ENCODE measurements around the gene ARHGEF39. TPM values are rescaled to one million over a fixed set of nuclear protein-coding genes. Genes with fewer than 3 reads are reported as not detected.

ARHGEF39 gene
- total and polyA plus RNA-seq, 10 of the 15 experiments (the other 5 are each of a cell fraction or from before 2014, with no cell fraction given) = 2.0 to 28.9 (median 13.2) TPM

GRCh38 chr9:35650341-35651158, 14.4 kb downstream of the ARHGEF39 start, which contains the start of gene SIT1:
Gene SIT1 (minus strand): TSS chr9:35650931. CDS start chr9:35650853, 78 bp downstream.
- Histone ChIP-seq H3K4me3 (peak within 1 kb of the TSS; percentile 100), H3K4me2 (ENCODE audit: control insufficient read depth, insufficient read depth) (peak within 1 kb of the TSS; percentile 93), H3K9ac (ENCODE audit: control insufficient read depth, insufficient read depth, low read length) (peak within 1 kb of the TSS; percentile 89), H4K20me1 (ENCODE audit: control insufficient read depth, insufficient read depth) (no peaks in the 10 kb centered on the region), H3K79me2 (ENCODE audit: control insufficient read depth, insufficient read depth, low read length) (peaks cover 20% of the 10 kb centered on the region), H2AFZ (ENCODE audit: control insufficient read depth, low read depth, low read length) (peak within 1 kb of the TSS; percentile 77), H3K27me3 (replicated peaks in 1 of 2; ENCODE audit: control insufficient read depth in 2 of 2, insufficient read depth in 2 of 2, low read length in 1 of 2) (no peaks in the 10 kb centered on the region), H3K27ac (ENCODE audit: control insufficient read depth, insufficient read depth) (peak within 1 kb of the TSS; percentile 93), H3K4me1 (ENCODE audit: control insufficient read depth, insufficient read depth, low read length) (peaks cover 31% of the 10 kb centered on the region), H3K9me3 (replicated peaks; ENCODE audit: control insufficient read depth, insufficient read depth, low read length) (no peaks in the 10 kb centered on the region), H3K36me3 (ENCODE audit: control insufficient read depth in 2 of 2, insufficient read depth in 2 of 2, low read length in 1 of 2) (no peaks in the 10 kb centered on the region)
- POLR2A ChIA-PET = interaction anchor here (0.6 to 11.1 kb wide), 7 partner anchors 10 to 306 kb away, joined by 3 to 163 read pairs (median 7); partner anchors contain the start of genes ARHGEF39, CCDC107, CD72 and CREB3
- ATAC-seq (peak; percentile 19), FAIRE-seq (no peak), DNase-seq (ENCODE audit: low read depth, low spot score) (no peak)
- intact Hi-C loops (cut with micrococcal nuclease; ENCODE audit: unreplicated experiment) = loop anchor here (10.0 kb wide), 1 partner anchor 174 kb away; the partner anchor contains the start of genes FAM221B and TMEM8B
- in situ Hi-C loops (cut with MboI) = no loop called here
- CTCF ChIA-PET = interaction anchor here (0.9 to 8.8 kb wide), 8 partner anchors 7 to 85 kb away, joined by 3 to 139 read pairs (median 76); partner anchors contain the start of genes ARHGEF39, CCDC107, CD72 and CREB3
- 8% methylated on average over 22 of the region's 22 CpGs for WGBS (ENCODE audit: insufficient coverage, insufficient replicate concordance, low lambda C conversion rate, missing lambda C conversion rate)
- BruUV-seq (replicated peaks) = no TSS peak
- SMC1A ChIA-PET (ENCODE audit: uncharacterized antibody, unreplicated experiment) = interaction anchor here (0.8 to 7.7 kb wide), 7 partner anchors 9 to 99 kb away, joined by 3 to 114 read pairs (median 32); partner anchors contain the start of genes ARHGEF39, CCDC107, CREB3 and GBA2
- RAD21 ChIA-PET (ENCODE audit: unreplicated experiment) = interaction anchor here (0.5 to 9.6 kb wide), 9 partner anchors 7 to 578 kb away, joined by 3 to 133 read pairs (median 15); partner anchors contain the start of genes ARHGEF39, CCDC107, CREB3 and RMRP
- TF ChIP-seq TCF12 (IDR thresholded peaks at IDR 0.05; ENCODE audit: low read depth, low read length) (0 out of 2 replicates have a peak, but pooled peaks have one; percentile 3), RBBP5 (conservative IDR thresholded peaks at IDR 0.05) (no peak), MEF2B (IDR thresholded peaks at IDR 0.05; ENCODE audit: partially characterized antibody, poor library complexity, severe bottlenecking) (peak; percentile 62), RFX5 (IDR thresholded peaks at IDR 0.05; ENCODE audit: low read depth, low read length) (no peak), MAX (IDR thresholded peaks at IDR 0.05; ENCODE audit: low read depth, low read length) (peak; percentile 45; the same call in 1 of the 2 replicates), ZNF274 (IDR thresholded peaks at IDR 0.05; ENCODE audit: insufficient read depth, insufficient read length) (no peak), E4F1 (IDR thresholded peaks at IDR 0.05; ENCODE audit: borderline replicate concordance, partially characterized antibody) (no peak), GATAD2B (conservative IDR thresholded peaks at IDR 0.05; ENCODE audit: low read depth) (peak; percentile 50; the same call in 1 of the 2 replicates), FOXM1 (IDR thresholded peaks at IDR 0.05; ENCODE audit: low read depth, low read length) (no peak), POLR2A (IDR thresholded peaks at IDR 0.05; ENCODE audit: low read depth, low read length) (peak; percentile 75), TAF1 (IDR thresholded peaks at IDR 0.05; ENCODE audit: borderline replicate concordance, low read depth, low read length) (peak; percentile 28; the same call in 1 of the 2 replicates), EGR1 (IDR thresholded peaks at IDR 0.05; ENCODE audit: borderline replicate concordance in 1 of 2, low read depth in 2 of 2, low read length in 2 of 2) (0 out of 3 replicates have a peak, but pooled peaks of 1 of the 2 experiments have one; percentile 21), IKZF1 (conservative IDR thresholded peaks at IDR 0.05) (0 out of 2 replicates have a peak, but pooled peaks have one; percentile 8), CEBPB (IDR thresholded peaks at IDR 0.05; ENCODE audit: borderline replicate concordance in 1 of 2, low read depth in 2 of 2, low read length in 2 of 2) (no peak), TCF3 (IDR thresholded peaks at IDR 0.05; ENCODE audit: borderline replicate concordance, insufficient read depth, low read depth, low read length) (0 out of 2 replicates have a peak, but pooled peaks have one; percentile 10), YBX1 (IDR thresholded peaks at IDR 0.05) (no peak), SREBF2 (IDR thresholded peaks at IDR 0.05; ENCODE audit: low read length) (no peak), BCL11A (IDR thresholded peaks at IDR 0.05; ENCODE audit: low read depth, low read length) (no peak), ZNF384 (IDR thresholded peaks at IDR 0.05; ENCODE audit: borderline replicate concordance, low read depth, low read length) (no peak)
- TF ChIP-seq, protein P1, sequence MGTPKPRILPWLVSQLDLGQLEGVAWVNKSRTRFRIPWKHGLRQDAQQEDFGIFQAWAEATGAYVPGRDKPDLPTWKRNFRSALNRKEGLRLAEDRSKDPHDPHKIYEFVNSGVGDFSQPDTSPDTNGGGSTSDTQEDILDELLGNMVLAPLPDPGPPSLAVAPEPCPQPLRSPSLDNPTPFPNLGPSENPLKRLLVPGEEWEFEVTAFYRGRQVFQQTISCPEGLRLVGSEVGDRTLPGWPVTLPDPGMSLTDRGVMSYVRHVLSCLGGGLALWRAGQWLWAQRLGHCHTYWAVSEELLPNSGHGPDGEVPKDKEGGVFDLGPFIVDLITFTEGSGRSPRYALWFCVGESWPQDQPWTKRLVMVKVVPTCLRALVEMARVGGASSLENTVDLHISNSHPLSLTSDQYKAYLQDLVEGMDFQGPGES (IDR thresholded peaks at IDR 0.05) = no peak
